ENCODE results near the gene DNAH6. TPM values are rescaled to one million over a fixed set of nuclear protein-coding genes. Genes with fewer than 3 reads are reported as not detected.

Gene DNAH6, protein sequence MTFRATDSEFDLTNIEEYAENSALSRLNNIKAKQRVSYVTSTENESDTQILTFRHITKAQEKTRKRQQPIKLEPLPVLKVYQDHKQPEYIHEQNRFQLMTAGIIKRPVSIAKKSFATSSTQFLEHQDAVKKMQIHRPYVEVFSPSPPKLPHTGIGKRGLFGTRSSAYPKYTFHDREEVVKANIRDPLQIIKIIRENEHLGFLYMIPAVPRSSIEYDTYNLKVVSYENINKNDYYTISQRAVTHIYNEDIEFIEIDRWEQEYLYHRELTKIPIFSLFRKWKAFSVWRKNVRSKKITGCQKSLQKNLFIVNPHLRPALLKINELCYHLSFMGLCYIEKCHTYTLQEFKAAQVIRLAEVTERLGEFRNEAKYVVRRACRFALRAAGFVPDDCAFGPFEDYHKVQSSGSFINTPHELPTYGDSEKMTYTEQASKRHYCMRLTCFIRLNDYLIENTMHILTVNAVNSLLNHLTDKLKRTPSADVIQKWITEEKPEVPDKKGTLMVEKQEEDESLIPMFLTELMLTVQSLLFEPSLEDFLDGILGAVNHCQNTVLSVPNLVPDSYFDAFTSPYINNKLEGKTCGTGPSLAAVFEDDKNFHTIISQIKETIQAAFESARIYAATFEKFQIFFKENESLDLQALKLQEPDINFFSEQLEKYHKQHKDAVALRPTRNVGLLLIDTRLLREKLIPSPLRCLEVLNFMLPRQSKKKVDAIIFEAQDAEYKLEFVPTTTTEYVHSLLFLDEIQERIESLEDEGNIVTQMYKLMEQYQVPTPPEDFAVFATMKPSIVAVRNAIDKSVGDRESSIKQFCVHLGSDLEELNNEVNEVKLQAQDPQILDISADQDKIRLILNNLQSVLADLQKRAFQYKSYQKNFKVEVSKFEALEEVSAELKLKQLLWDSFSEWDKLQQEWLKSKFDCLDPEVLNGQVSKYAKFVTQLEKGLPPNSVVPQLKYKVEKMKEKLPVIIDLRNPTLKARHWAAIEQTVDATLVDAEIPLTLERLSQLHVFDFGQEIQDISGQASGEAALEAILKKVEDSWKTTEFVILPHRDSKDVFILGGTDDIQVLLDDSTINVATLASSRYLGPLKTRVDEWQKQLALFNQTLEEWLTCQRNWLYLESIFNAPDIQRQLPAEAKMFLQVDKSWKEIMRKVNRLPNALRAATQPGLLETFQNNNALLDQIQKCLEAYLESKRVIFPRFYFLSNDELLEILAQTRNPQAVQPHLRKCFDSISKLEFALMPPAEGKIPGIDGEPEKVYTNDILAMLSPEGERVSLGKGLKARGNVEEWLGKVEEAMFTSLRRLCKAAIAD (N-terminal part only)
- under 0.01 and 0.21 TPM in 2 replicates for total RNA-seq

GRCh38 chr2:84516234-84516986 lies at the start of gene DNAH6:
DNAH6 (plus strand) TSS chr2:84516498; CDS start chr2:84517827, 1,329 bp downstream.

Other genes starting within 250 kb of the DNAH6 start
- 37.8 and 51.4 TPM in 2 replicates for gene SUCLG1, start 57.2 kb upstream of the DNAH6 start, total RNA-seq